Loucy (cell line): ENCODE results near the gene TET3.

Experiments
- H2AFZ ChIP-seq: fragments of 200-600 bp; sonication (generic); 2 replicates; pipeline ENCODE4 v1.6.0; 2016; ENCODE audit warnings: antibody characterized with exemption, mild to moderate bottlenecking, low read length, moderate library complexity
- H3F3A ChIP-seq: fragments of 200-600 bp; 2 replicates; pipeline ENCODE4 v1.6.0; 2016; ENCODE audit warnings: antibody characterized with exemption, low read depth, mild to moderate bottlenecking
- H3K27me3 ChIP-seq: fragments of 200-600 bp; sonication (generic); 2 replicates; pipeline ENCODE4 v1.6.1; 2014; ENCODE audit warnings: low read length, mild to moderate bottlenecking; ENCODE audit not compliant: insufficient read depth, poor library complexity, severe bottlenecking
- H3K36me3 ChIP-seq: fragments of 200-600 bp; sonication (generic); 2 replicates; pipeline ENCODE4 v1.6.1; 2016; ENCODE audit warnings: low read length; ENCODE audit not compliant: insufficient read depth
- H3K4me1 ChIP-seq: fragments of 200-600 bp; sonication (generic); 2 replicates; pipeline ENCODE4 v1.5.1; 2014; ENCODE audit warnings: low read length, mild to moderate bottlenecking; ENCODE audit not compliant: insufficient read depth, poor library complexity, severe bottlenecking
- H3K4me2 ChIP-seq: fragments of 200-600 bp; sonication (generic); 2 replicates; pipeline ENCODE4 v1.6.0; 2014; ENCODE audit warnings: antibody characterized with exemption, low read length, low read depth, mild to moderate bottlenecking; ENCODE audit not compliant: poor library complexity, severe bottlenecking
- H3K4me3 ChIP-seq: fragments of 200-600 bp; sonication (generic); 2 replicates; pipeline ENCODE4 v1.5.1; 2014; ENCODE audit warnings: low read length, mild to moderate bottlenecking, mixed read lengths; ENCODE audit not compliant: poor library complexity, severe bottlenecking
- H3K79me2 ChIP-seq: fragments of 200-600 bp; sonication (generic); 2 replicates; pipeline ENCODE4 v1.6.1; 2014; ENCODE audit warnings: low read length; ENCODE audit not compliant: insufficient read depth
- H3K9ac ChIP-seq: fragments of 200-600 bp; sonication (generic); 2 replicates; pipeline ENCODE4 v1.6.0; 2014; ENCODE audit warnings: mild to moderate bottlenecking, low read depth, low read length, moderate library complexity; ENCODE audit not compliant: poor library complexity, severe bottlenecking
- H3K9me2 ChIP-seq: fragments of 200-600 bp; sonication (generic); replicated peaks from 2 replicates; pipeline ENCODE4 v1.6.1; 2016; ENCODE audit warnings: low read depth, low read length, mixed read lengths
- H3K9me3 ChIP-seq: fragments of 200-600 bp; sonication (generic); 2 replicates; pipeline ENCODE4 v1.6.1; 2014; ENCODE audit warnings: mild to moderate bottlenecking, antibody characterized with exemption, low read length, low read depth; ENCODE audit not compliant: insufficient read depth
- H4K20me1 ChIP-seq: fragments of 200-600 bp; sonication (generic); 2 replicates; pipeline ENCODE4 v1.6.0; 2014; ENCODE audit warnings: antibody characterized with exemption, low read length, mild to moderate bottlenecking; ENCODE audit not compliant: insufficient read depth, poor library complexity, severe bottlenecking
- EZH2phosphoT487 ChIP-seq: fragments of 200-600 bp; IDR thresholded peaks from 2 replicates; pipeline ENCODE4 v1.6.1; 2018; ENCODE audit warnings: antibody characterized with exemption, mild to moderate bottlenecking, moderate library complexity, borderline replicate concordance
- TF ChIP-seq, protein P1 (sequence below): fragments of 200-600 bp; sonication (generic); conservative IDR thresholded peaks from 2 replicates; pipeline ENCODE4 v1.5.1; 2014; ENCODE audit warnings: mild to moderate bottlenecking, antibody characterized with exemption, low read length

The TET3 gene

GRCh38 chr2:73987948-73988700 lies 3.4 kb downstream of the TET3 start:
- Histone ChIP-seq H3F3A (no peaks in the 10 kb centered on the region), H3K36me3 (peaks cover 2% of the 10 kb centered on the region; the same call in 1 of the 2 replicates), H3K9me3 (no peaks in the 10 kb centered on the region), H3K4me1 (peaks cover 78% of the 10 kb centered on the region), H2AFZ (no peak overlapping the region), H3K27me3 (no peaks in the 10 kb centered on the region), H3K79me2 (peaks cover 90% of the 10 kb centered on the region), H3K9me2 (no peaks in the 10 kb centered on the region), H3K4me3 (peak overlapping the region; percentile 84), H3K9ac (peak overlapping the region; percentile 88), H3K4me2 (peak overlapping the region; percentile 96), H4K20me1 (peaks cover 73% of the 10 kb centered on the region)
- TF ChIP-seq EZH2phosphoT487 = no peak
- TF ChIP-seq, protein P1, sequence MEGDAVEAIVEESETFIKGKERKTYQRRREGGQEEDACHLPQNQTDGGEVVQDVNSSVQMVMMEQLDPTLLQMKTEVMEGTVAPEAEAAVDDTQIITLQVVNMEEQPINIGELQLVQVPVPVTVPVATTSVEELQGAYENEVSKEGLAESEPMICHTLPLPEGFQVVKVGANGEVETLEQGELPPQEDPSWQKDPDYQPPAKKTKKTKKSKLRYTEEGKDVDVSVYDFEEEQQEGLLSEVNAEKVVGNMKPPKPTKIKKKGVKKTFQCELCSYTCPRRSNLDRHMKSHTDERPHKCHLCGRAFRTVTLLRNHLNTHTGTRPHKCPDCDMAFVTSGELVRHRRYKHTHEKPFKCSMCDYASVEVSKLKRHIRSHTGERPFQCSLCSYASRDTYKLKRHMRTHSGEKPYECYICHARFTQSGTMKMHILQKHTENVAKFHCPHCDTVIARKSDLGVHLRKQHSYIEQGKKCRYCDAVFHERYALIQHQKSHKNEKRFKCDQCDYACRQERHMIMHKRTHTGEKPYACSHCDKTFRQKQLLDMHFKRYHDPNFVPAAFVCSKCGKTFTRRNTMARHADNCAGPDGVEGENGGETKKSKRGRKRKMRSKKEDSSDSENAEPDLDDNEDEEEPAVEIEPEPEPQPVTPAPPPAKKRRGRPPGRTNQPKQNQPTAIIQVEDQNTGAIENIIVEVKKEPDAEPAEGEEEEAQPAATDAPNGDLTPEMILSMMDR = no peak

GRCh38 chr2:73989972-73990371 lies 5.3 kb downstream of the TET3 start:
- Histone ChIP-seq H3K36me3 (peaks cover 3% of the 10 kb centered on the region; the same call in 1 of the 2 replicates), H3K4me1 (peaks cover 80% of the 10 kb centered on the region), H3K9me2 (no peaks in the 10 kb centered on the region)

GRCh38 chr2:73990531-73990930 lies 5.8 kb downstream of the TET3 start:
- no peaks in the 10 kb centered on the region for H3K27me3 ChIP-seq
- peaks cover 3% of the 10 kb centered on the region; the same call in 1 of the 2 replicates for H3K36me3 ChIP-seq
- no peaks in the 10 kb centered on the region for H3F3A ChIP-seq
- H4K20me1 ChIP-seq = peaks cover 97% of the 10 kb centered on the region
- no peak overlapping the region for H2AFZ ChIP-seq
- H3K79me2 ChIP-seq = peaks cover 100% of the 10 kb centered on the region
- H3K9me2 ChIP-seq = no peaks in the 10 kb centered on the region
- H3K9ac ChIP-seq = peak overlapping the region; percentile 16
- peaks cover 85% of the 10 kb centered on the region for H3K4me1 ChIP-seq
- H3K4me3 ChIP-seq = peak overlapping the region; percentile 84
- no peaks in the 10 kb centered on the region for H3K9me3 ChIP-seq
- TF ChIP-seq, protein P1 = no peak
- no peak for TF ChIP-seq EZH2phosphoT487
- H3K4me2 ChIP-seq = peak overlapping the region; percentile 96

More at GRCh38 chr2:73989972-73990371, 5.3 kb downstream of the TET3 start:
- H3K27me3 ChIP-seq = no peaks in the 10 kb centered on the region
- peaks cover 92% of the 10 kb centered on the region for H4K20me1 ChIP-seq
- H3K4me3 ChIP-seq = peak overlapping the region; percentile 84
- H3K9me3 ChIP-seq = no peaks in the 10 kb centered on the region
- peaks cover 96% of the 10 kb centered on the region for H3K79me2 ChIP-seq
- H3F3A ChIP-seq = no peaks in the 10 kb centered on the region
- no peak for TF ChIP-seq EZH2phosphoT487
- TF ChIP-seq, protein P1 = no peak
- H3K4me2 ChIP-seq = peak overlapping the region; percentile 96
- H3K9ac ChIP-seq = peak overlapping the region; percentile 16
- no peak overlapping the region for H2AFZ ChIP-seq
